ENCODE results near the gene SBF2.
"Not testable (repeated sequence)": the region's sequence is repeated elsewhere in the genome, so short reads cannot be mapped to it uniquely, and the experiment has no call there.

Gene SBF2

DNA sequence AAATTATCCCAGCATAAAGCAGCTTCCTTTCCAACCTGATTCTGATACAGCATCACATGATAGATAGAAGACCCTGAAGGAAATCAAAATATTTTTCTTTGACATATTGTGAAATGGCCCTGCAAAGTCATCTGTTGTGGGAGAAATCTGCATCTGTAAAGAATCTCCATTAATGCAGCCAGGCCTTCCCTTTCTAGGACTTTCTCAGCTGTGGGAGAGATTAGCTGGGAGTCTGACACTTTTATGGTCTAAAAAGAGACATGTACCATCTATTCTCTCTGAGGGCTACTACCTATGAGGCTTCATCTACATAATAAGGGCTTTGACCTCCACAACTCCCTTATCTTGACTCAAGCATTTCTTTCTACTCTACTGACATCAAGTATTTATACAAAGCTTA is 392.1 kb downstream of the SBF2 start:
- no peaks in the 10 kb centered on the region for H3K36me3 ChIP-seq (ENCODE audit: control insufficient read depth, insufficient read depth, low read length)
- H3K27me3 ChIP-seq (ENCODE audit: control insufficient read depth, insufficient read depth, low read length) = no peaks in the 10 kb centered on the region
- H3K9ac ChIP-seq (ENCODE audit: low read depth, low read length) = no peak overlapping the region
- peaks cover 26% of the 10 kb centered on the region for H3K4me1 ChIP-seq (ENCODE audit: control insufficient read depth, insufficient read depth, low read length)
- no peaks in the 10 kb centered on the region for H3K9me3 ChIP-seq (ENCODE audit: control insufficient read depth, insufficient read depth, low read length)
- no peak overlapping the region for H3K4me3 ChIP-seq (ENCODE audit: low read depth, low read length)

DNA sequence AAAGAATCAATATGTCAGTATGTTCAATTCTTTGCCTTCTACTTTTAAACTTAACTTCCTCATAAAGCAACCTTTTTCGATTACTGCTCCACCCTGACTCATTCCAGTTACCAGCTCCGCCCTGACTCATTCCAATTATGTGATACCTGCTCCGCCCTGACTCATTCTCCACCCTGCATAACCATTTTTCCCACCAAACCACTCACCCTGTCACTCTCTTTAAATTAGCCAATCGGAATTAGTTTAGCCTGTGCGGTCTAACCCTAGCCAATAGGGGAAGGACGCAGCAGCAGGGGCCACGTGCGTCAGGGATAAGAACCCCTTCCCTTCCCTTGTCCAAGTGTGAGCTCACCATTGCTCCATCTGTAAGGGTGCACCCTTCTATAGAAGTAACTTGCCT is 393.8 kb downstream of the SBF2 start:
- H3K4me3 ChIP-seq (ENCODE audit: low read depth, low read length); H3K27me3 ChIP-seq (ENCODE audit: control insufficient read depth, insufficient read depth, low read length); H3K9me3 ChIP-seq (ENCODE audit: control insufficient read depth, insufficient read depth, low read length); H3K4me1 ChIP-seq (ENCODE audit: control insufficient read depth, insufficient read depth, low read length); H3K9ac ChIP-seq (ENCODE audit: low read depth, low read length); H3K36me3 ChIP-seq (ENCODE audit: control insufficient read depth, insufficient read depth, low read length): not testable (repeated sequence)

DNA sequence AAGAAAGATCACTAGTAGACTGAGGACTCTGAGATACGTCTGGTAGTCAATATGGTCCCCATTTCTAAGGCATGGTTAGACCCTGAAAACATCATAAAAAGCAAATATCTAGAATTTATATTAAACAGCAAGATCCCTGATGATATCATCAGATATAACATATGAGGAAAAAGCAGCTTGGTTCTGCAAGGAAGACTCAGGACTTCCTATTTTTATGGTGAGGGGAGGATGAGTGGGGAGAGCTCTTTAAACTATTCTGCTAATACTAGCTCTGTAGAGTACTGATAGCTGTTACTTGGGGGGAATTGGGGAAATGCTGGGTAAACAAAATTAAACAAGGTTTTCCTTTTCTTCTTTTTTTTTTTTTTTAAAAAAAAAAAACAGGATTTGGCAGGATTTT is 394.3 kb downstream of the SBF2 start:
- no peaks in the 10 kb centered on the region for H3K9me3 ChIP-seq (ENCODE audit: control insufficient read depth, insufficient read depth, low read length)
- no peaks in the 10 kb centered on the region for H3K36me3 ChIP-seq (ENCODE audit: control insufficient read depth, insufficient read depth, low read length)
- H3K9ac ChIP-seq (ENCODE audit: low read depth, low read length) = no peak overlapping the region
- H3K4me1 ChIP-seq (ENCODE audit: control insufficient read depth, insufficient read depth, low read length) = peaks cover 9% of the 10 kb centered on the region
- H3K4me3 ChIP-seq (ENCODE audit: low read depth, low read length) = no peak overlapping the region
- no peaks in the 10 kb centered on the region for H3K27me3 ChIP-seq (ENCODE audit: control insufficient read depth, insufficient read depth, low read length)

DNA sequence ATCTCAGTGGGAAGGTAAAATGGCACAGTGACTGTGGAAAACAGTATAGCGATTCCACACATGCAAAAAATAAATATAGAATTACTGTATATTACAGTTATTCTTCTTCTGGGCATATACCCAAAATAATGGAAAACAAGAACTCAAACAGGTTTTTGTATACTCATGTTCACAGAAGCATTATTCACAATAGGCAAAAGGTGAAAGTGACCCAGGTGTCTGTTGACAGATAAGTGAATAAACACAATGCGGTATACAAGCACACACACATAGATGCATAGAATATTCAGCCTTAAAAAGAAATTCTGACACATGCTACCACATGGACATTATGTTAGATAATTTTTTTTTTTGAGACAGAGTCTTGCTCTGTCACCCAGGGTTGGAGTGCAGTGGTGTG is 397.1 kb downstream of the SBF2 start:
- Histone ChIP-seq H3K36me3 (ENCODE audit: control insufficient read depth, insufficient read depth, low read length) (no peaks in the 10 kb centered on the region), H3K9me3 (ENCODE audit: control insufficient read depth, insufficient read depth, low read length) (no peaks in the 10 kb centered on the region), H3K4me3 (ENCODE audit: low read depth, low read length) (no peak overlapping the region), H3K27me3 (ENCODE audit: control insufficient read depth, insufficient read depth, low read length) (no peaks in the 10 kb centered on the region), H3K9ac (ENCODE audit: low read depth, low read length) (no peak overlapping the region), H3K4me1 (ENCODE audit: control insufficient read depth, insufficient read depth, low read length) (peaks cover 2% of the 10 kb centered on the region)

DNA sequence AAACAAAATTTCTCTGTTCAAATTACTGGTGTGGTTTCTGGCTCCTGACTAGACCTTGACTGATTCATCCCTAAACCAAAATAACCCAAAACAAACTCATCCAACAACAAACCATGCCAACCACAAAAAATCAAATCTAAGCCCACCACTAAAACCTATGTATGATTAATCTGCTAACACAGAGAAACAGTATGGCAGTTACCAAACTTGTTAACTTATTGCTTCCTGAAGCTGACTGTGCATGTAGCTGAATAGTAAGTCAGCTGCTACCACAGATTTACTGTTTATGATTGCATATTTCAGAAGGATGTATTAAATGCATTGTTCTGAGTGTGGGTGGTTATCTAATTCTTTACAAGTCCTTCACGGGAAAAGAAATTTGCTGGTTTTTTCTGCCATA is 399.0 kb downstream of the SBF2 start:
- Histone ChIP-seq H3K4me3 (ENCODE audit: low read depth, low read length) (no peak overlapping the region), H3K9me3 (ENCODE audit: control insufficient read depth, insufficient read depth, low read length) (no peaks in the 10 kb centered on the region), H3K27me3 (ENCODE audit: control insufficient read depth, insufficient read depth, low read length) (no peaks in the 10 kb centered on the region), H3K9ac (ENCODE audit: low read depth, low read length) (no peak overlapping the region), H3K4me1 (ENCODE audit: control insufficient read depth, insufficient read depth, low read length) (no peaks in the 10 kb centered on the region), H3K36me3 (ENCODE audit: control insufficient read depth, insufficient read depth, low read length) (no peaks in the 10 kb centered on the region)

DNA sequence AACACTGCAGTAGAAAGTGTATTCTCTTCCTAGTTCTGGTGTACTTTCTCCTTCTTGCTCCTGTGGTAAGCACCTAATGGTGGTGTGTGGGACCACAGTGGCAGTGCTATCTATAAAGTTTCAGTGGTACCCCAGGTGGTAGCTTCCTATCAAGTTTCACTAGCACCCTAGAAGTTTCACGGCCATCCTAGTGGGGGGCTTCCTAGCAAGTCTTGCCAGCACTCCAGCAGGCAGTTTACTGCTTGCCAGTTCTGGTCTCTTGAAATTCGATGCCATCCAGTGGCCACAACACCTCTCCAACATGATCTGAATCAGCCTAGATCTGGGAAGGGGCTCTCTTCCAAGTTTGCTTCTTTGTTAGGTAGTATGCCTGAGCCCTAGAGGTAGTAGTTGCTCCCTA is 400.5 kb downstream of the SBF2 start:
- H3K4me1 ChIP-seq (ENCODE audit: control insufficient read depth, insufficient read depth, low read length) = no peaks in the 10 kb centered on the region
- H3K4me3 ChIP-seq (ENCODE audit: low read depth, low read length) = no peak overlapping the region
- H3K9me3 ChIP-seq (ENCODE audit: control insufficient read depth, insufficient read depth, low read length) = no peaks in the 10 kb centered on the region
- H3K27me3 ChIP-seq (ENCODE audit: control insufficient read depth, insufficient read depth, low read length) = no peaks in the 10 kb centered on the region
- H3K36me3 ChIP-seq (ENCODE audit: control insufficient read depth, insufficient read depth, low read length) = no peaks in the 10 kb centered on the region
- H3K9ac ChIP-seq (ENCODE audit: low read depth, low read length) = no peak overlapping the region

DNA sequence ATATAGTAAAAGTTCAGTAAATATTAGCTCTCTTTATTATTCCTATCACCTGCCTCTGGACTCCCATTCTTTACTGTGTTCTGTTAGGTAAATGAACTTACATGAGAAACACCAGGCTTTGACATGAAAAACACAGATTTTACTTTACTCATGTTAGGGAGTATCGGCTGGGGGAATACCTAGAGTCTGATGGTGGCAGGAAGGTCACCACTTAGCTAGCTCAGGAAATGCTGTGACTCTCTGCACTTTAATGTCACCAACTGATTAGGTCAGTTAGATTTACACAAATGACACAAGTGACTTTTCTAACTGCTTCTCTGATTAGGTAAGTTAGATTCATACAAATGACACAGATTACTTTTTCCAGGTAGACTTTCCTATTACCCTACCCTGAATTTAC is 405.1 kb downstream of the SBF2 start:
- Histone ChIP-seq H3K9ac (ENCODE audit: low read depth, low read length) (no peak overlapping the region), H3K9me3 (ENCODE audit: control insufficient read depth, insufficient read depth, low read length) (no peaks in the 10 kb centered on the region), H3K27me3 (ENCODE audit: control insufficient read depth, insufficient read depth, low read length) (no peaks in the 10 kb centered on the region), H3K36me3 (ENCODE audit: control insufficient read depth, insufficient read depth, low read length) (no peaks in the 10 kb centered on the region), H3K4me3 (ENCODE audit: low read depth, low read length) (no peak overlapping the region), H3K4me1 (ENCODE audit: control insufficient read depth, insufficient read depth, low read length) (no peaks in the 10 kb centered on the region)

DNA sequence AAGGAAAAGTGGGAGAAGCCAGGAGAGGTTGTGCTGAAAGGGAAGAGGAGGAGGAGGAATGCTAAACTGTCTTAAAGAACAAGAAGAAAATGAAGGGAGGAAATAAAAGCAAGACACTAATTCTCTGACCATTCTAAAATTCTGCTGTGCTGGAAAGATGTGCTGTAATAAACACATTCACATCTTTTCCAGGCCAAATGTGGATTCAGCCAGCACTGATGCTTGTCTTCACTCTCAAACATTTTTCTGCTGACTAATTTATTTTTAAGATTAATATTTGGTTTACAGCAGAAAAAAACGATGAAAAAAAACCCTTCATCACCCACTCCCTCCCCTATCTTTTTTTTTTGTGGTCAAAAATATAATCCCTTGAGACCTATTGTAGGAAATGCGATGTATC is 406.5 kb downstream of the SBF2 start:
- H3K9me3 ChIP-seq (ENCODE audit: control insufficient read depth, insufficient read depth, low read length) = no peaks in the 10 kb centered on the region
- H3K27me3 ChIP-seq (ENCODE audit: control insufficient read depth, insufficient read depth, low read length) = no peaks in the 10 kb centered on the region
- H3K4me3 ChIP-seq (ENCODE audit: low read depth, low read length) = no peak overlapping the region
- H3K36me3 ChIP-seq (ENCODE audit: control insufficient read depth, insufficient read depth, low read length) = no peaks in the 10 kb centered on the region
- H3K9ac ChIP-seq (ENCODE audit: low read depth, low read length) = no peak overlapping the region
- no peaks in the 10 kb centered on the region for H3K4me1 ChIP-seq (ENCODE audit: control insufficient read depth, insufficient read depth, low read length)

DNA sequence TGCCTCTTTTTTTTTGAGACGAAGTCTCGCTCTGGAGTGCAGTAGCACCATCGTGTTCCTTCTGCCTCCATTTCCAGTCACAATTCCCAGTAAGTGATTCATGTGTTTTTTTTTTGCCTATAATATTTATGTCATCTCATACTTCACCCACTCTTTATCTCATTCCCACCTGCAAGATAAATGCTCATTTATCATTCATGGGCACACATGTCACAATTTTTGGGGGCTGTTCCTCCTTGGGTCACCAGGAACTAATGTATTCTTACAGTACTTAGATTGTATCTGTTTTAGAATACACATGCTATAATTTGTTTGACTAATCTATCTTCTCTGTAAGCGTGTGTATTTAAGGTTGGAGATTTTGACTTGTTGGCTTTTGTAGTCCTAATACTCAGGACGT is 407.4 kb downstream of the SBF2 start:
- H3K4me1 ChIP-seq (ENCODE audit: control insufficient read depth, insufficient read depth, low read length) = no peaks in the 10 kb centered on the region
- H3K36me3 ChIP-seq (ENCODE audit: control insufficient read depth, insufficient read depth, low read length) = no peaks in the 10 kb centered on the region
- H3K9me3 ChIP-seq (ENCODE audit: control insufficient read depth, insufficient read depth, low read length) = no peaks in the 10 kb centered on the region
- no peaks in the 10 kb centered on the region for H3K27me3 ChIP-seq (ENCODE audit: control insufficient read depth, insufficient read depth, low read length)
- H3K9ac ChIP-seq (ENCODE audit: low read depth, low read length) = no peak overlapping the region
- H3K4me3 ChIP-seq (ENCODE audit: low read depth, low read length) = no peak overlapping the region

DNA sequence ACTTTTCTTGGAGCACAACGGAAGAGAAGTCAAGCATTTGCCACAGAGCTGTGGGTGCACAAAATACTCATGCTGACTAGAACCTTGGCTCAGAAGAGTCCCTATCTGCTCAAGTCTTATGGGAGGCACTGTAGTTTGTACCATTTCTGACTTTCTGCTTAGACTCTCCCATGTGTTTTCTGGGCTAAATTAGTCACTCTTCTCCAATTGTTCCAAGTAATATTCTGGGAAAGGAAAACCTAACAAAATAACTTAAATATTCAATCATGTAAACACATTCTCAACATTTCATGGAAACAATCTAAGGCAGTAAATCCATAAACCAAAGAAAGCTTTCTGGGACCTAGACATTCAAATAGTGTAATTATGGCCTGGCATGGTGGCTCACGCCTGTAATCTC is 409.4 kb downstream of the SBF2 start:
- no peaks in the 10 kb centered on the region for H3K36me3 ChIP-seq (ENCODE audit: control insufficient read depth, insufficient read depth, low read length)
- no peaks in the 10 kb centered on the region for H3K4me1 ChIP-seq (ENCODE audit: control insufficient read depth, insufficient read depth, low read length)
- no peaks in the 10 kb centered on the region for H3K9me3 ChIP-seq (ENCODE audit: control insufficient read depth, insufficient read depth, low read length)
- no peak overlapping the region for H3K4me3 ChIP-seq (ENCODE audit: low read depth, low read length)
- no peaks in the 10 kb centered on the region for H3K27me3 ChIP-seq (ENCODE audit: control insufficient read depth, insufficient read depth, low read length)
- no peak overlapping the region for H3K9ac ChIP-seq (ENCODE audit: low read depth, low read length)

DNA sequence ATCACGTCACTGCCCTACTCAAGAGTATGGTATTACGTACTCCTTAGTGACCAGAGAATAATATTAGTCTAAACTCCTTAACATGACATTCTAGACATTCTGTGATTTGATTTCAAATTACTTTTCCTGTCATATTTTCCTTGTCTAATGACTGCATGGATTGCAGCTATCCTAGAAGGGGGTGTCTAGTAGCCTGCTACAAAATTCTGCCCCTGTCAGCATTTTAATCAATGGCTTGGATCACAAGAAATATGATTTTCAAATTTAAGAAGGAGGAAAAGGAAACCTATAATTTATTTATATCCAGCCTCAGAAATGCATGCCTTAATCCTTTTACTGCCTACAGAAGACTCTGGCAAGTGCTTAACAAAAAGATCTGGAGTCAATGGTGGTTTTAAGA is 413.4 kb downstream of the SBF2 start:
- no peaks in the 10 kb centered on the region for H3K4me1 ChIP-seq (ENCODE audit: control insufficient read depth, insufficient read depth, low read length)

DNA sequence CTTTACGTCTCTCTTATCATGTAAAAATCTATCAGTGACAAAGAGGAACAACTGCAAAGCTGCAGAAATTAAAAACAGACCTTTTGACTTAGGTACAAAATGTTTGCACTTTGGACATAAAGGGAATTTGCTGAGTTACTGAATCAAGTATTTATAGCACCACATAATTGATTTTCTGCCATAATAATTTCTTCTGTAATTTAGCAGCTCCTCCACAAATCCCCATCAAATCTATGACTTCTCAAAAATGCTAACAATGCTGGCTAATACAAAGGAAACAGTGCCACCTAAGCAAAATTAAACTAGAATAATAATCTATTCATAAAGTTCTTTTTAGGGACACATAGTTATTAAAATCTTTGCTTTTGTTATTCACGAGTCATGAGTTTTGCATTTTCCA is 415.1 kb downstream of the SBF2 start:
- Histone ChIP-seq H3K27me3 (ENCODE audit: control insufficient read depth, insufficient read depth, low read length) (no peaks in the 10 kb centered on the region), H3K36me3 (ENCODE audit: control insufficient read depth, insufficient read depth, low read length) (no peaks in the 10 kb centered on the region), H3K9me3 (ENCODE audit: control insufficient read depth, insufficient read depth, low read length) (no peaks in the 10 kb centered on the region), H3K4me3 (ENCODE audit: low read depth, low read length) (no peak overlapping the region), H3K4me1 (ENCODE audit: control insufficient read depth, insufficient read depth, low read length) (no peaks in the 10 kb centered on the region), H3K9ac (ENCODE audit: low read depth, low read length) (no peak overlapping the region)

More for the DNA sequence above, 413.4 kb downstream of the SBF2 start:
- no peaks in the 10 kb centered on the region for H3K36me3 ChIP-seq (ENCODE audit: control insufficient read depth, insufficient read depth, low read length)
- no peaks in the 10 kb centered on the region for H3K27me3 ChIP-seq (ENCODE audit: control insufficient read depth, insufficient read depth, low read length)
- H3K4me3 ChIP-seq (ENCODE audit: low read depth, low read length) = no peak overlapping the region
- H3K9me3 ChIP-seq (ENCODE audit: control insufficient read depth, insufficient read depth, low read length) = no peaks in the 10 kb centered on the region
- H3K9ac ChIP-seq (ENCODE audit: low read depth, low read length) = no peak overlapping the region

DNA sequence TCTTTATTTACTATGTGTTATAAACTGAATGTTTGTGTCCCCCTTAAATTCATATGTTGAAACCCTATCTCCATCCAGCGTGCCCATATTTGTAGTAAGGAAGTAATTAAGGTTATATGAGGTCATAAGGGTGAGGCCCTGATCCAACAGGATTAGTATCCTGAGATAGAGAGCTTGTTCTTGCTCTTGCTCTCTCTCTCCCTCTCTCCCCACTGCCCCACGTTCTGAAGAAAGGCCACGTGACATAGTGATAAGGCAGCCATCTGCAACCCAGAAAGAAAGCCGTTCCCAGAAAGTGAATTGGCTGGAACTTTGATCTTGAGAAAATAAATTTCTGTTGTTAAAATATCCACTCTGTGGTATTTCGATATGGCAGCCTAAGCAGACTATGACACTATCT is 417.7 kb downstream of the SBF2 start:
- Histone ChIP-seq H3K9ac (ENCODE audit: low read depth, low read length) (no peak overlapping the region), H3K4me3 (ENCODE audit: low read depth, low read length) (no peak overlapping the region), H3K4me1 (ENCODE audit: control insufficient read depth, insufficient read depth, low read length) (no peaks in the 10 kb centered on the region)

More for the DNA sequence above, 417.7 kb downstream of the SBF2 start:
- peaks cover 5% of the 10 kb centered on the region for H3K9me3 ChIP-seq (ENCODE audit: control insufficient read depth, insufficient read depth, low read length)
- H3K27me3 ChIP-seq (ENCODE audit: control insufficient read depth, insufficient read depth, low read length) = no peaks in the 10 kb centered on the region
- no peaks in the 10 kb centered on the region for H3K36me3 ChIP-seq (ENCODE audit: control insufficient read depth, insufficient read depth, low read length)
